Renal pelvis (tissue), 4 donors: ENCODE results near the gene NAA35. TPM values are rescaled to one million over a fixed set of nuclear protein-coding genes. Genes with fewer than 3 reads are reported as not detected.
"Not testable (repeated sequence)": the region's sequence is repeated elsewhere in the genome, so short reads cannot be mapped to it uniquely, and the experiment has no call there.

Experiments
- DNase-seq: peaks from one replicate; pipeline ENCODE4 v3.0.0-alpha.2; 2013
- polyA plus RNA-seq, 3 donors: library from polyadenylated mRNA; unstranded; fragments of 120-200 nt; gene quantifications; one replicate each; pipeline ENCODE4 v1.2.1, GENCODE V29; 2013; ENCODE audit not compliant: insufficient read length in 3 of 3

NAA35 gene
- polyA plus RNA-seq, 3 donors: 31.9 to 35.7 (median 33.8) TPM

DNA sequence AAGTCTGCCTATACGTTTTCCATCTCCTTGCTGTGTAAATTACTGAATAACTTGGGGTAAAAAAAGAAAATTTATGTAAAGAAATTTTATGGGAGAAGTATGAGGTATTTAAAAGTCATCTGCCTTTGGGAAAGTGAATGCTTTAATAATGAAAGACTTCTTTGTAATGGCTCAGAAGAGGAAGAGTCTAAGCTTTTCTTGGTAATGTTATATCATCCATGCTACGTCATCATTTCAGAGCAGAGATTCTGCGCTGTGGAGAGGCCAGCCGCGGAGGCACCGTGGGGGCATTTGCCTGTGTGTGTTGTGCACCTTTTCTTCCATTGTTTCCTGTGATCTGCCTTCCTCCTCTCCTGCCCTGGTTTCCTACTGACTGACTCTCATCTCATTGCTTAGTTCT lies 80.2 kb downstream of the NAA35 start:
- DNase-seq: no peak

DNA sequence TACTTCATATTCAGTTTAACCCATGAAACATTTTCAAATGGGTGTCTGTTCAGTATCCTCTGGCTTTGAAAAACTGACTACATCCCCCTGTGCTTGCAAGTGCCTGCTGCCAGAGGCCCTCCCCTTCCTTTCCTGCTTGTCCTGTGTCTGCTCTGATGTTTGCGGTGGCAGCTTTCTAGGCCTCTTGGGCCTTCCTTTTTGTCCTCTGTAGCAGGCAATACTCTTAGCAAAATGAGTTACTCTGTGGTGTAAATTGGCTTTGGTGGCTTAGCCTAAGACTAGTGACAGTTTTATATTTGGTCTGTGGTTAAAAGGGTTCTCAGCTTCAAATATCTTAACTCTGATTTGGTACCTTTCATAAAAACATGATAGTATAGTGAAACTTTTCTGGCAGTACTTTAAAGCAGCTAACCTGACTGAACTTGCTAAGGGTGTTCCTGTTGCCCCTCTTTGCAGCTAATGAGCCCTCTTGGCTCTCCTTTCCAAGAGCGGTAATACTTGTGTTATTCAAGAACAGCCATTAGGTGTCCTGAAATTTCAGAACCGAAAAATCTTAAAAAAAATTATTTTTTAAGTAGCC lies 81.8 kb downstream of the NAA35 start:
- no peak for DNase-seq

DNA sequence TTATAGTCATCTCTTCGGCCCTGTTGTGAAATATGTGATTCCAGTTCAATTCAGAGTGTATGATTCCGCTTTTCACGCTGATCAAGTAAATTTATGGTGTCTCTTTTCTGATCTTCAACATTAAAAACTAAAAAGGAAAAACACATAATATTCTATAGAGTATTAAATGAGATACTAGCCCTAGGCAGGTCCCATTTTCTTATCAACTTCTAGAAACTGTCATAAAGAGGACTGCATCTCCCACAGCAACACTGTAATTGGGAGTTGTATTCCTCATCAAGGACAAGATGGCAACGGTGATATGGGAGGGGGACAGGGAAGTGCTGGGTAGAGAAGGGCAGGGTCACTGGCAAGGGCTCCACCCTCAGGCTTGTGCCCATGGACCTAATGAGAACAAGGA lies 86.8 kb downstream of the NAA35 start:
- no peak for DNase-seq

DNA sequence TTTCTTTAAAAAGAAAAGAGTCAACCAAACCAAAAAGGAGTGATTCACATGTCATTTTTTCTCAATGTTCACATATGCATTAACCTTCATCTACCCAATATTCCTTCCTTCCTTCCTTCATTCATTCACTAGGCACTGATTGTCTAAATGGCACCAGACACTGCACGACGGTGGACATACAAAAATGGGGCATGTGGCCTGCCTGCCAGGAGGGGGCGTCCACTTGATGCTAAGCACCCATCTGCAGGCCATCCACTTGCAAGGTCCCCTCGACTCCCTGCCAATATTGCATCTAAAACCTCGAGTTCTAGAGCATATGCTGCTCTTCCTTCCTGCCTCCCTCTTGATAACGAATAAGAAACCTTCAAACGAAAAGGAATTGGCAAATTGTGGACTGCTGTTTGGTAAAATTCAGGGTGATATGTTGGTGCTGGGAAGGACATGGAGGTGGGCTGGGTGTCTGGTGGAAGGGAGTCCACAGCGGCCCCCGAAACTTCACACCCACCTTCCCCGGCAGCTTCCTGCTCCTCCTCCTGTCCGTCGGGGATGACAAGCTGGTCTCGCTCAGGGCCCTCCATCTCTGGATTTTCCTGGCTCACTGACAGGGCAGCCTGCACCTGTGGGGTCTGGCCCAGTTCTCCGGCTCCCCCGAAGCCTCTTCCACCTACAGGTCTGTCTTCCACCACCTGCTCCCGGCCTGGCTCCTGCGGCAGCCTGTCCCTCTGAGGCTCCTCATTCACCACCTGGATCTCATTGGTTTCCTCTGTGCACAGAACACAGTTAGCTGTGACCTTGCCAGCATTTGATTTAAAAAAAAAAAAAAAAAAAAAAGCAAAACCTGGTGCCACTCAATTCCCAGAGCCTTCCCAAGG lies 94.2 kb downstream of the NAA35 start:
- no peak for DNase-seq

DNA sequence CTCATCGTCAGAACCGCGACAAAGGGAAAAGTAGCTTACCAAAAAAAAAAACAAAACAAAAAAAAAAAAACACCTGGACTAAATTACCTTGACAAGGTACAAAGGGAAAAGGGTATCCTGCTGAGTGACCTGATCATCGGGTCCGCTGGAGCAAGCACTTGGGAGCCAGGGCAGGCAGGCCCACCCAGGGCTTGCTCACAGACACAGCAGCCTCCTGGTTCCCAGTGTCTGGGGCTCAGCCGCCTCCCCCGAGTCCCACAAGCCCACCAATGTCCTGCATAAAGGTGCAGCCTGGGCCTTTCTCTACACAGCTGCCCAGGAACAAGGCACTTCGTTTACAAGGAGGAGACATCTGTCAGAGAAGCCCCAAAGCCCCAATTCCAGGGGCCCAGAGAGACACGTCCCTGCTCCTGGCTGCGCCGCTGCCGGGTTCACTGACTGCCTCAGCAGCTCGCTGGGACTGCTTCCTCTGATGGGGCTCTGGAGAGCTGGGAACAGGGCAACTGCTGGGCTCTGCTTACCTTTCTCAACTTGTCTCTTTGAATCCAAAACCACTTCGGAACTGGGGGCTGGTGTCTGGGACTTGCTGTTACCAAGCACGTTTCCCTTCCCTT lies 95.0 kb downstream of the NAA35 start:
- DNase-seq: no peak

DNA sequence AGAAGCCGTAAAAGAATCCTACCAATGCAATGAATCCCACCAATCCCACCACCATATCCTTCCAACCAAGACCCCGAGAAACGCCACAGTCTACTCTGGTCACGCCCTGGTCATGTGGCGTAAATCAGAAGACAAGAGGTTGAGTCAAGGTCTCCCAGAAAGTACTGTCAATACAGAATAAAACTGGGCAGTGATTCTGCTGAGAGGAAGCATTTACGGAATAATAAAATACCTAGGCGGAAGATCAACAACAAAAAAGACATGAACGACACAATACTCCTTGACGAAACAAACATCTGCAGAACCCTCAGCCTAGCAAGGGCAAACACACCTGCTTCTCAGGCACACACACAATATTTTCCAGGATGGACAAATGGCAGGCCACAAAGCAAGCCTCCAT lies 95.6 kb downstream of the NAA35 start:
- no peak for DNase-seq

DNA sequence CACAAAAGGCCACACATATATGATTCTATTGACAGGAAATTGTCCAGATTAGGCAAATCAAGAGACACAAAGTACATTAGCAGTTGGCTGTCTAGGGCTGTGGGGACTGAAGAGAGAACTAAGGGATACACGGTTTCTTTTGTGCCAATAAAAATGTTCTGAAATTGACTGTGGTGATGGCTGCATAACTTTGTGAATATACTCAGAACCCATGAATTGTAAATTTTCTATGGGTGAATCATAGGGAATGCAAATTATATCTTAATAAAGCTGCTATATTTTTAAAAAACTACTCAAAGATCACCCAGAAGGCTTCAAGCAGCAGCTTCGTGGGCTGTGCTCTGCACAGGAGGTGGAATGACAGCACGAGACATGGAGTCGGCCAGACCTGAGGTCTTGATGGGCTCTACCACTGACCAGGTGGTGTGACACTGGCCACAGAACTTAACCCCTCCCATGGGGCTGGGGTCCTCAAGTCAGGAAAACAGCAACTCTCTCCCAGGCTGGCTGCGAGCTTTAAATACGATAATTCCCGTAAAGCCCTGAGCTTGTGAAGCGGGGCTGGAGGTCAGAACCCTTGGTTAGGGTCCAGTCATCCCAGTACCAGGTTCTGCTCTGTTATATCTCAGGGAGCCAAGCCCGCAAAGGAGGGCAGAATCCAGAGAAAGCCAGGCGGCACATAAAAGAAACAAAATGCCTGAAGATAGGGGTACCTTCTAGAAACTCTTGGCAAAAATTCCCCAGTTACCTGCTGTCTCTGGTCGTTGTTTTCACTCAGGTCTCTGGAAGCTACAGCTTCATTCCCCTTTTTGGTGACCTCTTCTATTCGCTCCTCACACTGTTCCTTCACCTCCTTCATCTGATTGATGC lies 99.3 kb downstream of the NAA35 start:
- no peak for DNase-seq

DNA sequence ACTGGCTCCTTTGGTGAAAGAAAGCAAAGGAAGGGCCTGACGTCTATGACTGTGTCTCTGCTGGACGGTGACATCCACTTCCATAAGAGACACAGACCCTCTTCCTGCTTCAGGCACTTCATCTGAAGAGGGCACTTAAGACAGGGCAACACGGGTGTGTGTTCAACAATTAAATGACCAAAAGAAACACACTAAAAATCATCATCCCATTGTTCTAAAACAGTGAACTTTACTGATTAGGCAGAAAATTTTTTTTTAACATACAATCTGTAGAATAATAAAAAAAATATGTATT lies 99.9 kb downstream of the NAA35 start:
- DNase-seq: no peak

DNA sequence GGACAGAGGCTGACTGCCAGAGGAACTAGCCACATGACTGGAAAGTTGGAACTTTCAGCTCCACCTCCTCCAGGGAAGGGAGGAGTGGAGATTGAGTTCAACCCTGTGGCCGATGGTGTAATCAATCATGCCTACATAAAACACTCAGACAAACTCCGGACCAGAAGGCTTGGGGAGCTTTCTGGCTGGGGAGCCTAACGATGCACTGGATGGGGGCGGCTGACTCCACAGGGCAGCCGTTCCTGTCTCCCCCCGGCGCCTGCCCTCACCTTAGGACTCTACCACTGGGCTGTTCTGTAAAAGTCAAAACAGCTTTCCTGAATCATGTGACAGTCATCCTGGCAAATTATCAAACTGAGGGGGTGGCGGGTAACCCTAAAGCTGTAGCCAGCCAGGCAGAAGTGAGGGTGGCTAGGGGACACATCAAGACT lies 100.4 kb downstream of the NAA35 start:
- DNase-seq: peak; percentile 89

DNA sequence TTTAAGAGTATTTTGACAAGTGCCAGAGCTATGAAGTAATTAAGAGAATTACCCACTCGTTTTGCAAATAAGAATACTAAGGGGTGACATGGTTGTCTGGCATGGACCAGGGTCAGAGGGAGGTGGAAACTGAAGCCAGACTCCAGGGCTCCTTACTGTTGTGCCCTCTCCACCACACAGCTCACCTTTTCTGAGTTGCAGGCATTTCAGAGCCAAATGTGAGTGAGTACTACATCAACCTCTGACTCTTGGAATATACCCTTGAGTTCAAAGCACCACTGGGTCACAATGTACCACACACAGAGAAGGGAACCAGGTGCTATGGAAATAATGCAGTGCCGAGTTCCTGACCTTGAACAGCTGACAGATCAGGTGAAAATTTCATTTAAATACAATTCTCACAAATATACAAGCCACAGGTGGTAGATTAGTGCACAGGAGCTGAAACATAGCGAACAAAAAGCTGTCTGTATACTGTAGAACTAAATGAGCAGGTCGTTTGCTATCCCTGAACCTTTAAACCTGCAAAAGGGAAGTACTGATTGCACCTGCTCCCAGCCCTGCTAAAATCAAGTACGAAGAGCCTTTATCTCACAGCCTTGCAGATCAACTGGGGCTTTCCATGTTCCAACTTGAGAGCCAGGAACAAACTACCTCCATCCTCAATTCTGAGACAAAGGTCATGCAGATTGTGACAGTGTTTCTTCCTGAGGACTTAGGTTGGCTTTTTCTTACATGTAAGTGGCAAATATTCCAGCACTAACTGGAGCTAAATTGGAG lies 101.4 kb downstream of the NAA35 start:
- DNase-seq: no peak

DNA sequence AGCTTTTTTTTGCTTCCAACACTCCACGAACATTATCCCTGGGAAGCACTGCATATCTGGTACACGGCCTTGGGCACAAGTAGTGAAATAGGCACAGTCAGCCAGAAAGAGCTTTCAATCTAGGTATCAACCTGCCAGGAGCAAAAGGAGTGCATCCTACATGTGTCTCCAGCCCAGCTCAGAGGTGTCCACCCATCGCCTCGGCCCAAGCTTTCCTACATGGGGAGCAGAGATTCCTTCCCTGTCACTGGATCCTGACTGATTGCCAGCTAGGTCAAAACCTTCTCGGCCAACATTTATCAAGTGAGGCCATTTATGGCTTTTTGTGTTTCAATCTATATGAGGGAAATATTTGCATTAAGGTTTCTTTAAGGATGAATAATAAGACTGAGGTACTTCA lies 102.6 kb downstream of the NAA35 start:
- DNase-seq: no peak

DNA sequence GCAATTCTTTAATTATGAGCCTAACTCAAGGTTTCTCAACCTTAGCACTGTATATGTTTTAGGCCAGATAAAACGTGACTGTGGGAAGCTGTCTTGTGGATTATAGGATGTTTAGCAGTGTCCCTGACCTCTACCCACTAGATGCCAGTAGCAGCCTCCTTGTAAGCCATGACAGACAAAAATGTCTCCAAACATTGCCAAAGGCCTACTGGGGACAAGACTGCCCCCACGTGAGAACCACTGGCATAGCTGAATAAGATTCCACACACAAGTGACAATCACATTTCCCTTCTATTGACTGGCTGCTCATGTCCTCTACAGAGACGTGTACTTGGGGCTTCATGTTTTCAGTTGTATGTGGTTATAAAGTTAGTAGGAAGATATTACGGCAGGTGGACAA lies 103.1 kb downstream of the NAA35 start:
- no peak for DNase-seq

DNA sequence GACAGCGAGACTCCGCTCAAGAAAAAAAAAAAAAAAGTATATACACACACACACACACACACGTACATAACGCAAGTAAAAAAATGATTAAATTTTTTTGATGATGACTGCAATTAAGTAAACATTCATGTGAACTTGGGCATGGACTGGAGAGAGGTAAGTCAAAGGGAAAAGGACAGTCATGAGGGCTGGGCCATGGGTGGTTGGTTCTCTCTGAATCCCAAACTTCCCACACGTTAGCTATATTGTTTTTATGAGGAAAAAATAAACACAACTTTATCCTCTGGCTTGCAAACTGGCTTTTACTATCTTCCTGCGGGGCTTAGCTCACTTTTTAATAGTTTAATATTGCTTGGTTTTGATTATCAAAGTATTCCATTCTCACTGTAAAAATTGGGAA lies 104.7 kb downstream of the NAA35 start:
- no peak for DNase-seq

DNA sequence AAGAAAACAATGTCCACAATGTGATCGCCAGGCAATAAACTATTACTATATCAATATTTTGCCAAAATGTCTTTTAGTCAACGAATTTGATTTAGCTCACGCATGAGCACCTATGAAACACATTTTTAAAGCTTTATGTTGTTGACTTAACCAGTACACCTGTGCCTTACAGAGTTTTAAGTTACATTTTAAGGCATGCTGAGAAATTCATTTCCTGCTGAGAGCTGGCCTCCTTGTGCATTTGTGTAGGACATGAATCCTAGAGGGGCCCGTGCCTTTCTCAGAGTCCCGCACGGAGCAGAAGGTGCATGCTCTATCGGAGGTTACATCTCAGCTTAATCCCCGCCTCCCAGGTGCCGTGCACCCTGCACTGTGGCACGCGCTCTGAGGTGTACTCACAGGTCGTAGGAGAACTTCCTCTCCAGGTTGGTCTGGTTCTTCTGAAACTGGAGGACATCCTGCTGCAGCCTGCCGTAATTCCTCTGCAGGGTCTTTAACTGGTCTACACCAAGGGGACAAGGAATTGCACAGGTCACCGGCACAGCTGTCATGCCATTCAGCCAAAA lies 105.2 kb downstream of the NAA35 start:
- DNase-seq: no peak

DNA sequence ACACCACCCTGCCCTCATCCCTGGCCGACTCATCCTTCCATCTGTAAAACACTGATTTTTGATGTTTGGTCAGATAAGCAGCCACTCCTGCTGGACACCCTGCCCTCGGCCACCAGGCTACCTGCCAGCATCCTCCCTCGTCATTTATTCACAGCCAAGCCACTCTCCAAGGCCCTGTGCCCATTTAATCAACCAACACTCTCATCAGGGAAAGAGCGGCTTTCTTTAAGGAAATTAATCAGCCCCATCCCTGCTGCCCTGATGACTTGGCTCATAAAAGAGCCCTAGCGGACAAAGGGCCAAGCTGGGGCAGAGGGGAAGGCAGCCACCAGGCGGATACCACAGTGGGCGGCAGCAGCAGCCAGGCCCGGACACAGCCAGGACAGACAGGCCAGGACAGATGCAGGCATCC lies 106.0 kb downstream of the NAA35 start:
- DNase-seq: no peak

DNA sequence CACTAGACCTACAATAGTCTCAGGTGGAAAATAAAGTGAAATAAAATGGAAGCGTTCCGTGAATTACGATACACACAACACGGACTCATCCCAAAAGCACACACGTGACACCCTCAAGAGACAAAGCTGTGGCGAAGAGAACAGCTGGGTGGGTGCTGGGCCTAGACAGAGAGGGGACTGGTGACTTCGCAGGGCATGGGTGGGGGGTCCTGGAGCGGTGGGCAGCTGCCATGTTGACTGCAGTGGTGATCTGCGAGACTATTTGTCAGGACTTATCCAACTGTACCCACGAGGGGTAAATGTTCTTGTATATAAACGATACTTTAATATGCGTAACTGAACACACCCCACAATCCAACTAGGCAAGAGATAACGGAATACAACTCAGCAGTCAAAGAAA lies 106.4 kb downstream of the NAA35 start:
- DNase-seq: no peak

DNA sequence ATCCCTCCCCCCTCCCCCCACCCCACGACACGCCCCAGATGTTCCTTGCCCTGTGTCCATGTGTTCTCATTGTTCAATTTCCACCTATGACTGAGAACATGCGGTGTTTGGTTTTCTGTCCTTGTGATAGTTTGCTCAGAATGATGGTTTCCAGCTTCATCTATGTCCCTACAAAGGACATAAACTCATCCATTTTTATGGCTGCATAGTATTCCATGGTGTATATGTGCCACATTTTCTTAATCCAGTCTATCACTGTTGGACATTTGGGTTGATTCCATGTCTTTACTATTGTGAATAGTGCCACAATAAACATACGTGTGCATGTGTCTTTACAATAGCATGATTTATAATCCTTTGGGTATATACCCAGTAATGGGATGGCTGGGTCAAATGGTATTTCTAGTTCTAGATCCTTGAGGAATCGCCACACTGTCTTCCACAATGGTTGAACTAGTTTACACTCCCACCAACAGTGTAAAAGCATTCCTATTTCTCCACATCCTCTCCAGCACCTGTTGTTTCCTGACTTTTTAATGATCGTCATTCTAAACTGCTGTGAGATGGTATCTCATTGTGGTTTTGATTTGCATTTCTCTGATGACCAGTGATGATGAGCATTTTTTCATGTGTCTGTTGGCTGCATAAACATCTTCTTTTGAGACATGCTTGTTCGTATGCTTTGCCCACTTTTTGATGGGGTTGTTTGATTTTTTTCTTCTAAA lies 107.2 kb downstream of the NAA35 start:
- DNase-seq: not testable (repeated sequence)

DNA sequence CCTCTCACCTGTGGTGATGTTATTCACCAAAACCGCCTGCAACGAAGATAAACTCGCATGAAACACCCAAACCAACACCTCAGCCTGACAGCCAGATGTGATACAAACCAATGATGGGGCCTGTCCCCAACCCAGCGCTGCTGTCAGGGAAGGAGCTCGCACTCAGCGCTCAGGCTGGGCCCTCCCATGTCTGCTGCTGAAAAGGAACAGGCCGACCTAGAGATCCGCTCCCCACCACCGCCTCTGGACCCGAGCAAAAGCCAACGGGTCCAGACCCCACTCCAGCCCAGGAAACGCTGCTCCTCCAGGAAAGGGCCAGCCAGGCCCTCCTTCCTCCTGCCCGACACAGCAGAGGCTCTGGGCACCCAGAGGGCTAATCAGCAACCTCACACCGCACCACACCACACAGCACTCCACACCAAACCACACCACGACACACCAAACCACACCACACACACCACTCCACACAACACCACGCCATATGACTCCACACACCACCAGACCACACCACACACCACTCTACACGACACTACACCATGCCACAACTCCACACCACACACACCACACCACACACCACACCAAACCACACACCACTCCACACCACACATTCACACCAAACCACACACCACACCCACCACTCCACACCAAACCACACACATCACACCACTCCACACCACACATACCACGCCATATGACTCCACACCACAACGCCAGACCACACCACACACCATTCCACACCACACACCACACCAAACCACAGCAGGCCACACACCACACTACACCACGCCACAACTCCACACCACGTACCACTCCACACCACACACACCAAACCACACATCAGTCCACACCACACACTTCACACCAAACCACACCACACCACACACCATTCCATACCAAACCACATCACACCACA lies 111.9 kb downstream of the NAA35 start:
- no peak for DNase-seq

DNA sequence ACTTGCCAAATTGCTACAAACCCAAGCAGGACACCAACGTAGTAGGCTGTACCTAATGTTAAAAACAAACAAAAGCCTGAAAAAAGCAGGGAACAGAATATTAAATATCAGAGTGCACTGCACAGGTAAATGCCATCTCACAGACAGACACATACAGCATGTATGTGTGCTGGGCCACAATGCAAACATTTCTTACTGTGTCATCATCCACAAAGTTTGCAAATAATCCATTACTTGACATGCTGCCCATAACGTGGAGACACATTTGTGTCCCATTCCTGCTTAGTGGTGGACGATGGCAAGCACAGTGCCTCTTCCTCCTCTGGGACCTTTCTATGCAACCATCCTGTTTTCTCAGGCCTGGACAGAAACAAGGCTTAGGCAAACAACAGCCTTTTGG lies 113.7 kb downstream of the NAA35 start:
- no peak for DNase-seq
